GM21390 (cell line): ENCODE data around the gene SPPL2B.
"Not testable (repeated sequence)": the region's sequence is repeated elsewhere in the genome, so short reads cannot be mapped to it uniquely, and the experiment has no call there.

ENCODE experiments used
- ATAC-seq: cut with Tn5 transposase; IDR thresholded peaks from one replicate; pipeline ENCODE4 v1.9.1; 2021; ENCODE audit not compliant: unreplicated experiment

SPPL2B gene

GRCh38 chr19:2328401-2329148 lies at the start of gene SPPL2B, which contains the start of gene LSM7:
TSS of gene SPPL2B (plus strand) at chr19:2328684. CDS start at chr19:2328710, 26 bp downstream.
TSS of gene LSM7 (minus strand) at chr19:2328586. CDS start at chr19:2328566, 20 bp downstream.
- peak; percentile 47 for ATAC-seq

GRCh38 chr19:2280633-2281264 lies 47.7 kb upstream of the SPPL2B start:
- no peak for ATAC-seq

- ATAC-seq, result not testable (repeated sequence)
These were observed 47.0 kb upstream of the SPPL2B start for GRCh38 chr19:2281265-2282061.

- no peak for ATAC-seq
These were observed 46.2 kb upstream of the SPPL2B start, which contains the start of gene PEAK3 for GRCh38 chr19:2282062-2282861. TSS of gene PEAK3 (minus strand) at chr19:2282175. CDS start at chr19:2280931, 1,244 bp downstream.

- no peak for ATAC-seq
These were observed 45.6 kb upstream of the SPPL2B start for GRCh38 chr19:2282862-2283237.

- ATAC-seq, result no peak
These were observed 44.5 kb upstream of the SPPL2B start for GRCh38 chr19:2283835-2284507.

GRCh38 chr19:2286402-2287140 lies 41.9 kb upstream of the SPPL2B start:
- ATAC-seq, result no peak

- ATAC-seq, result no peak
These were observed 40.7 kb upstream of the SPPL2B start for GRCh38 chr19:2287585-2288337.

GRCh38 chr19:2288338-2288817 lies 40.1 kb upstream of the SPPL2B start:
- no peak for ATAC-seq

GRCh38 chr19:2288818-2289713 lies 39.4 kb upstream of the SPPL2B start:
- no peak for ATAC-seq

- no peak for ATAC-seq
These were observed 38.6 kb upstream of the SPPL2B start for GRCh38 chr19:2289714-2290435.

- no peak for ATAC-seq
These were observed 37.9 kb upstream of the SPPL2B start for GRCh38 chr19:2290441-2291184.

GRCh38 chr19:2291185-2291751 lies 37.2 kb upstream of the SPPL2B start:
- no peak for ATAC-seq

GRCh38 chr19:2294687-2295335 lies 33.7 kb upstream of the SPPL2B start:
- ATAC-seq, result no peak

- ATAC-seq, result no peak
These were observed 32.3 kb upstream of the SPPL2B start for GRCh38 chr19:2296141-2296540.
